HL-60 (cell line): ENCODE results near the gene CPS1.

ENCODE experiments used
- POLR2AphosphoS5 ChIP-seq: IDR thresholded peaks from 2 replicates; pipeline ENCODE4 v1.6.1; 2012; ENCODE audit warnings: low read depth
- TF ChIP-seq, protein P1 (sequence below): IDR thresholded peaks from one replicate; pipeline ENCODE4 v1.5.1; 2011; ENCODE audit warnings: low read length, control low read depth, inconsistent platforms; ENCODE audit not compliant: insufficient read depth

DNA sequence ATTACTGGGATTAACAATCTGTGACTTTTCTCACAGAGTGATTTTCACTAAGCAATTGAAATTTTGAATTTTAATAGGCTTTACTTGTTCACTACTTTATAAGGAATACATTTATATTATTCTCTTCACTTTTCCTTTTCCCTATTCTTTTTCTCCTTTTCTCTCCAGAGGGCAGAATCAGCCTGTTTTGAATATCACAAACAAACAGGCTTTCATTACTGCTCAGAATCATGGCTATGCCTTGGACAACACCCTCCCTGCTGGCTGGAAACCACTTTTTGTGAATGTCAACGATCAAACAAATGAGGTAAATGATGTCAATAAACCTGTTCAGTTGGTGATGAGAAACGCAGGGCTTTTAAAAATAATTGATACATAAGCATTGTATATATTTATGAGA lies 35.3 kb downstream of the CPS1 start:
- TF ChIP-seq, protein P1, sequence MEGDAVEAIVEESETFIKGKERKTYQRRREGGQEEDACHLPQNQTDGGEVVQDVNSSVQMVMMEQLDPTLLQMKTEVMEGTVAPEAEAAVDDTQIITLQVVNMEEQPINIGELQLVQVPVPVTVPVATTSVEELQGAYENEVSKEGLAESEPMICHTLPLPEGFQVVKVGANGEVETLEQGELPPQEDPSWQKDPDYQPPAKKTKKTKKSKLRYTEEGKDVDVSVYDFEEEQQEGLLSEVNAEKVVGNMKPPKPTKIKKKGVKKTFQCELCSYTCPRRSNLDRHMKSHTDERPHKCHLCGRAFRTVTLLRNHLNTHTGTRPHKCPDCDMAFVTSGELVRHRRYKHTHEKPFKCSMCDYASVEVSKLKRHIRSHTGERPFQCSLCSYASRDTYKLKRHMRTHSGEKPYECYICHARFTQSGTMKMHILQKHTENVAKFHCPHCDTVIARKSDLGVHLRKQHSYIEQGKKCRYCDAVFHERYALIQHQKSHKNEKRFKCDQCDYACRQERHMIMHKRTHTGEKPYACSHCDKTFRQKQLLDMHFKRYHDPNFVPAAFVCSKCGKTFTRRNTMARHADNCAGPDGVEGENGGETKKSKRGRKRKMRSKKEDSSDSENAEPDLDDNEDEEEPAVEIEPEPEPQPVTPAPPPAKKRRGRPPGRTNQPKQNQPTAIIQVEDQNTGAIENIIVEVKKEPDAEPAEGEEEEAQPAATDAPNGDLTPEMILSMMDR: no peak
- no peak for TF ChIP-seq POLR2AphosphoS5
